ENCODE data around the gene SERGEF.

SERGEF gene

GRCh38 chr11:17846852-17847453 is 165.9 kb downstream of the SERGEF start:
- peak; percentile 25 for DNase-seq (ENCODE audit: low read depth)
- TF ChIP-seq CTCF (conservative IDR thresholded peaks at IDR 0.05; ENCODE audit: low read depth, low read length) = peak; percentile 46
- H3K4me3 ChIP-seq (ENCODE audit: low read length) = no peak overlapping the region

- peak; percentile 51 for DNase-seq (ENCODE audit: low read depth)
- H3K4me3 ChIP-seq (ENCODE audit: low read length) = no peak overlapping the region
- TF ChIP-seq CTCF (conservative IDR thresholded peaks at IDR 0.05; ENCODE audit: low read depth, low read length) = no peak
These were observed 167.4 kb downstream of the SERGEF start for GRCh38 chr11:17845431-17845881.

GRCh38 chr11:17840101-17840548 is 172.7 kb downstream of the SERGEF start:
- TF ChIP-seq CTCF (conservative IDR thresholded peaks at IDR 0.05; ENCODE audit: low read depth, low read length) = no peak
- peak; percentile 37 for DNase-seq (ENCODE audit: low read depth)
- H3K4me3 ChIP-seq (ENCODE audit: low read length) = no peak overlapping the region

- no peak for DNase-seq (ENCODE audit: low read depth)
- TF ChIP-seq CTCF (conservative IDR thresholded peaks at IDR 0.05; ENCODE audit: low read depth, low read length) = no peak
- no peak overlapping the region for H3K4me3 ChIP-seq (ENCODE audit: low read length)
These were observed 173.4 kb downstream of the SERGEF start for GRCh38 chr11:17839450-17839849.

GRCh38 chr11:17838102-17838501 is 174.7 kb downstream of the SERGEF start:
- no peak for DNase-seq (ENCODE audit: low read depth)
- no peak overlapping the region for H3K4me3 ChIP-seq (ENCODE audit: low read length)
- TF ChIP-seq CTCF (conservative IDR thresholded peaks at IDR 0.05; ENCODE audit: low read depth, low read length) = no peak

GRCh38 chr11:17831883-17832282 is 181.0 kb downstream of the SERGEF start:
- TF ChIP-seq CTCF (conservative IDR thresholded peaks at IDR 0.05; ENCODE audit: low read depth, low read length) = no peak
- no peak for DNase-seq (ENCODE audit: low read depth)
- no peak overlapping the region for H3K4me3 ChIP-seq (ENCODE audit: low read length)

- no peak overlapping the region for H3K4me3 ChIP-seq (ENCODE audit: low read length)
- no peak for DNase-seq (ENCODE audit: low read depth)
- TF ChIP-seq CTCF (conservative IDR thresholded peaks at IDR 0.05; ENCODE audit: low read depth, low read length) = no peak
These were observed 181.6 kb downstream of the SERGEF start for GRCh38 chr11:17831228-17831627.
